Bronchial epithelial cell (primary cell): ENCODE measurements around the gene KLHL7. TPM values are rescaled to one million over a fixed set of nuclear protein-coding genes. Genes with fewer than 3 reads are reported as not detected.

Source experiments
- DNase-seq: peaks from one replicate; pipeline ENCODE4 v3.0.0-alpha.2; 2010; ENCODE audit warnings: low read depth
- FAIRE-seq: peaks from 2 replicates; lab custom pipeline; 2011; peaks lifted over from hg19 to GRCh38; lab: Jason Lieb, UNC
- H3K27me3 ChIP-seq: 2 replicates; pipeline ENCODE4 v1.5.1; 2011; ENCODE audit warnings: low read length; ENCODE audit not compliant: control insufficient read depth, insufficient read depth
- H3K36me3 ChIP-seq: 2 replicates; pipeline ENCODE4 v1.5.1; 2011; ENCODE audit warnings: low read length; ENCODE audit not compliant: control insufficient read depth, insufficient read depth
- H3K4me3 ChIP-seq: 2 replicates; pipeline ENCODE4 v1.5.1; 2011; ENCODE audit warnings: mild to moderate bottlenecking, low read depth, low read length, control low read depth
- total RNA-seq: library from RNA; depleted of rRNA; stranded (reverse); fragments of >200 nt; gene quantifications from 2 replicates; pipeline ENCODE4 v1.2.1, GENCODE V29; 2014
- TF ChIP-seq, protein P1 (sequence below): IDR thresholded peaks from 2 replicates; pipeline ENCODE4 v1.5.1; 2011; ENCODE audit warnings: mild to moderate bottlenecking, moderate library complexity, low read length, control low read depth, inconsistent platforms; ENCODE audit not compliant: insufficient read depth, severe bottlenecking

KLHL7 gene, protein sequence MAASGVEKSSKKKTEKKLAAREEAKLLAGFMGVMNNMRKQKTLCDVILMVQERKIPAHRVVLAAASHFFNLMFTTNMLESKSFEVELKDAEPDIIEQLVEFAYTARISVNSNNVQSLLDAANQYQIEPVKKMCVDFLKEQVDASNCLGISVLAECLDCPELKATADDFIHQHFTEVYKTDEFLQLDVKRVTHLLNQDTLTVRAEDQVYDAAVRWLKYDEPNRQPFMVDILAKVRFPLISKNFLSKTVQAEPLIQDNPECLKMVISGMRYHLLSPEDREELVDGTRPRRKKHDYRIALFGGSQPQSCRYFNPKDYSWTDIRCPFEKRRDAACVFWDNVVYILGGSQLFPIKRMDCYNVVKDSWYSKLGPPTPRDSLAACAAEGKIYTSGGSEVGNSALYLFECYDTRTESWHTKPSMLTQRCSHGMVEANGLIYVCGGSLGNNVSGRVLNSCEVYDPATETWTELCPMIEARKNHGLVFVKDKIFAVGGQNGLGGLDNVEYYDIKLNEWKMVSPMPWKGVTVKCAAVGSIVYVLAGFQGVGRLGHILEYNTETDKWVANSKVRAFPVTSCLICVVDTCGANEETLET
- total RNA-seq: 20.8 and 28.7 TPM in 2 replicates

DNA sequence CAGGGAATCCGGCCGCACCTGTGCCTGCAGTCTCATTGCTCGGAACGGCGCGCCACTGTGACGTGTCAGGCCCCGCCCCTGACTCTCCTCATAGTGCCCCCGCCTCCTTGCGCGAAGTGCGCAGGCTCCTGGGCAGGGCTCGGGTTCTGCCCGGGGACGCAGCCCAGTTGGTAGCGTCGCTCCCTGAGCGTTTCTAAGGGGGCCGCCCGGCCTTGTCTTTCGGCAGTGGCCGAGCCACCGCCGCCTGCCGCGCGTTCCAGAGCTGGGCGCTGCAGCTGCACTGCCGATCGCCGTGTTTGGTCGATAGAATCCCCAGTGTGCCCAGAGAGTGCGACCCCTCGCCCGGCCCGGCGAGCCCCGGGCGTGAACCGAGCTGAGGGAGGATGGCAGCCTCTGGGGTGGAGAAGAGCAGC lies at the start of gene KLHL7:
Gene KLHL7, plus strand, starts transcription at position 142 of the 413 bp plus-strand sequence. Its CDS starts 242 bp downstream, at position 384.
- Histone ChIP-seq H3K4me3 (peak within 1 kb of the TSS; percentile 80), H3K36me3 (no peaks in the 10 kb centered on the region), H3K27me3 (no peaks in the 10 kb centered on the region)
- DNase-seq: peak; percentile 82
- TF ChIP-seq, protein P1, sequence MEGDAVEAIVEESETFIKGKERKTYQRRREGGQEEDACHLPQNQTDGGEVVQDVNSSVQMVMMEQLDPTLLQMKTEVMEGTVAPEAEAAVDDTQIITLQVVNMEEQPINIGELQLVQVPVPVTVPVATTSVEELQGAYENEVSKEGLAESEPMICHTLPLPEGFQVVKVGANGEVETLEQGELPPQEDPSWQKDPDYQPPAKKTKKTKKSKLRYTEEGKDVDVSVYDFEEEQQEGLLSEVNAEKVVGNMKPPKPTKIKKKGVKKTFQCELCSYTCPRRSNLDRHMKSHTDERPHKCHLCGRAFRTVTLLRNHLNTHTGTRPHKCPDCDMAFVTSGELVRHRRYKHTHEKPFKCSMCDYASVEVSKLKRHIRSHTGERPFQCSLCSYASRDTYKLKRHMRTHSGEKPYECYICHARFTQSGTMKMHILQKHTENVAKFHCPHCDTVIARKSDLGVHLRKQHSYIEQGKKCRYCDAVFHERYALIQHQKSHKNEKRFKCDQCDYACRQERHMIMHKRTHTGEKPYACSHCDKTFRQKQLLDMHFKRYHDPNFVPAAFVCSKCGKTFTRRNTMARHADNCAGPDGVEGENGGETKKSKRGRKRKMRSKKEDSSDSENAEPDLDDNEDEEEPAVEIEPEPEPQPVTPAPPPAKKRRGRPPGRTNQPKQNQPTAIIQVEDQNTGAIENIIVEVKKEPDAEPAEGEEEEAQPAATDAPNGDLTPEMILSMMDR: no peak
- no peak for FAIRE-seq

DNA sequence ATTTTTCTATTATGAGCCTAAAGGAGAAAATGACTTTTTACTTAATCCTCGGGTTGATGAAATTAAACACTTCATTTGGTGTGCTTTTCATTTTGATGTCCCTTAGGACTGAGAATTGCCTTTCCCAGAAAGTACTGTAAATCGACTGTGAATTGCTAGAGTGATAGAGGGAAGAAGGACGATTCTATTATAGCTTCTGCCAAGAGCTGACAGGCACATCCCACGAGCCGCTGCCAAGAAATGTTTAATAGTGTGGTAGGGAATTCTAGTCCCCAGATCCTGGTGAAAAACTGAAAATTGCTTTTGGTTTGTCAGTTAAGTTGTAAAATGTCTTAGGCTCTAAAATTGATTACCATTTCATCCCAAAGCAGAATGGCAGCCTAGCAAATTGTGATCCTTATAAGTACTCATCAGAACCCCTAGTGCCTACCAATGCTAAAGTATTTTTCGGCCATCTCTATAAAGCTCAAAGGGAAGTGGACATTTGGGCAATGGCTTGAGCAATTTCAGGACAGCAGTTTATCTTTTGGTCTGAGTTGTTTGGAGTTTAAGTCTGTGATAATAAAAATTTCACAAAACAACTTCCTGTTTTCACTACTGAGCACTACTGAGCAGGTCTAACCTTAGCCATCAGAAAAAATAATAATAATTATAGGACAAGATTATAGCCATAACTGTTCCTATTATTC lies 47.0 kb upstream of the KLHL7 start:
- FAIRE-seq (no peak), DNase-seq (no peak)
- H3K27me3 ChIP-seq: no peaks in the 10 kb centered on the region

DNA sequence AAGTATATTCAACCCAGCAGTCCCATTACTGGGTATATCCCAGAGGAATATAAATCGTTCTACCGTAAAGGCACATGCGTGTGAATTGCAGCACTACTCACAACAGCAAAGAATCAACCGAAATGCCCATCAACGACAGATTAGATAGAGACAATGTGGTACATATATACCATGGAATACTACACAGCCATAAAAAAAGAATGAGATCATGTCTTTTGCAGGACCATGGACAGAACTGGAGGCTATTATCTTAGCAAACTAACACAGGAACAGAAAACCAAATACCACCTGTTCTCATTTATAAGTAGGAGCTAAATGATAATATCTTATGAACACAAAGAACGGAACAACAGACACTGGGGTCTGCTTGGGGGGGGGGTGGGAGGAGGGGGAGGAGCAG lies 44.3 kb upstream of the KLHL7 start:
- H3K27me3 ChIP-seq: no peaks in the 10 kb centered on the region
- DNase-seq (no peak), FAIRE-seq (no peak)
- TF ChIP-seq, protein P1: no peak
- H3K4me3 ChIP-seq: no peak overlapping the region
- H3K36me3 ChIP-seq: no peaks in the 10 kb centered on the region

More for the DNA sequence above, 47.0 kb upstream of the KLHL7 start:
- Histone ChIP-seq H3K4me3 (no peak overlapping the region), H3K36me3 (no peaks in the 10 kb centered on the region)
- TF ChIP-seq, protein P1: no peak

DNA sequence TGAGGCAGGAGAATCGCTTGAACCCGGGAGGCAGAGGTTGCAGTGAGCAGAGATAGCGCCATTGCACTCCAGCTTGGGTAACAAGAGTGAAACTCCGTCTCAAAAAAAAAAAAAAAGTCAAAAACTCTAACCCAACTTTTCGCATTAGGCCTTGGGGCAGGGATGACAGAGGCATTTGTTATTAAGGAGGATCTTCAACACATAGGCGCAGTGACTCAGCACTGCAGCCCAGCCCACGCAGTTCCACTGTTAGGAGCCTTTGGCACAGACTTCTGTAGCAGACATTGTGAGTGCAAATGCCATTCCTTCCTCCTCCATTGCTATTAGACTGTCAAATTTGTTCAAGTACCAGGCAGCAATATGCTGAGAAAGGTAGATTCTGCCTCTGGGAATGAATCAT lies 43.1 kb upstream of the KLHL7 start:
- no peaks in the 10 kb centered on the region for H3K36me3 ChIP-seq
- TF ChIP-seq, protein P1: no peak
- FAIRE-seq: no peak
- no peaks in the 10 kb centered on the region for H3K27me3 ChIP-seq
- H3K4me3 ChIP-seq: no peak overlapping the region
- DNase-seq: peak; percentile 61

DNA sequence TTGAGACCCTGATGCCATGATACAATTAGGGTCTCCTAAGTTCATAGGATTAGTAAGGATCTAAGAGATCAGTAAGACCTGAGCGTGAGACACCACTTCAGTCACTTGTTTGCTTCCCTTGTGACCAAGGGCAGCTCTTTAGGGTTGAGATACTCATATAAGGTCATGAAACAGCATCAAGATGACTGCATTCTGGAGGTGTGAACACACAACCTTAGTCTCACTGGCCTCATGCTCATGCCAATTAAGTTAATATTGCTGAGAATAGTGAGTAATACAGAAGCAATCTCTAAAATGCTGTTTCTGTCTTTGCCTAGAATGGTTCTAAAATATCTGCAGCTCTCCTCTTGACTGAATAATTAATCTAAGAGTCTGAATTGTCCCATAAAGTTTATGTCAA lies 39.6 kb upstream of the KLHL7 start:
- DNase-seq (peak; percentile 47), FAIRE-seq (no peak)
- H3K36me3 ChIP-seq: no peaks in the 10 kb centered on the region
- no peak overlapping the region for H3K4me3 ChIP-seq
- peaks cover 3% of the 10 kb centered on the region for H3K27me3 ChIP-seq
- TF ChIP-seq, protein P1: no peak
